ENCODE measurements around the gene SF3B2.
A peak's percentile ranks its signal among the peaks of the same experiment; 100 is the strongest.
"Not testable (repeated sequence)": the region's sequence is repeated elsewhere in the genome, so short reads cannot be mapped to it uniquely, and the experiment has no call there.

The SF3B2 gene, protein sequence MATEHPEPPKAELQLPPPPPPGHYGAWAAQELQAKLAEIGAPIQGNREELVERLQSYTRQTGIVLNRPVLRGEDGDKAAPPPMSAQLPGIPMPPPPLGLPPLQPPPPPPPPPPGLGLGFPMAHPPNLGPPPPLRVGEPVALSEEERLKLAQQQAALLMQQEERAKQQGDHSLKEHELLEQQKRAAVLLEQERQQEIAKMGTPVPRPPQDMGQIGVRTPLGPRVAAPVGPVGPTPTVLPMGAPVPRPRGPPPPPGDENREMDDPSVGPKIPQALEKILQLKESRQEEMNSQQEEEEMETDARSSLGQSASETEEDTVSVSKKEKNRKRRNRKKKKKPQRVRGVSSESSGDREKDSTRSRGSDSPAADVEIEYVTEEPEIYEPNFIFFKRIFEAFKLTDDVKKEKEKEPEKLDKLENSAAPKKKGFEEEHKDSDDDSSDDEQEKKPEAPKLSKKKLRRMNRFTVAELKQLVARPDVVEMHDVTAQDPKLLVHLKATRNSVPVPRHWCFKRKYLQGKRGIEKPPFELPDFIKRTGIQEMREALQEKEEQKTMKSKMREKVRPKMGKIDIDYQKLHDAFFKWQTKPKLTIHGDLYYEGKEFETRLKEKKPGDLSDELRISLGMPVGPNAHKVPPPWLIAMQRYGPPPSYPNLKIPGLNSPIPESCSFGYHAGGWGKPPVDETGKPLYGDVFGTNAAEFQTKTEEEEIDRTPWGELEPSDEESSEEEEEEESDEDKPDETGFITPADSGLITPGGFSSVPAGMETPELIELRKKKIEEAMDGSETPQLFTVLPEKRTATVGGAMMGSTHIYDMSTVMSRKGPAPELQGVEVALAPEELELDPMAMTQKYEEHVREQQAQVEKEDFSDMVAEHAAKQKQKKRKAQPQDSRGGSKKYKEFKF

DNA sequence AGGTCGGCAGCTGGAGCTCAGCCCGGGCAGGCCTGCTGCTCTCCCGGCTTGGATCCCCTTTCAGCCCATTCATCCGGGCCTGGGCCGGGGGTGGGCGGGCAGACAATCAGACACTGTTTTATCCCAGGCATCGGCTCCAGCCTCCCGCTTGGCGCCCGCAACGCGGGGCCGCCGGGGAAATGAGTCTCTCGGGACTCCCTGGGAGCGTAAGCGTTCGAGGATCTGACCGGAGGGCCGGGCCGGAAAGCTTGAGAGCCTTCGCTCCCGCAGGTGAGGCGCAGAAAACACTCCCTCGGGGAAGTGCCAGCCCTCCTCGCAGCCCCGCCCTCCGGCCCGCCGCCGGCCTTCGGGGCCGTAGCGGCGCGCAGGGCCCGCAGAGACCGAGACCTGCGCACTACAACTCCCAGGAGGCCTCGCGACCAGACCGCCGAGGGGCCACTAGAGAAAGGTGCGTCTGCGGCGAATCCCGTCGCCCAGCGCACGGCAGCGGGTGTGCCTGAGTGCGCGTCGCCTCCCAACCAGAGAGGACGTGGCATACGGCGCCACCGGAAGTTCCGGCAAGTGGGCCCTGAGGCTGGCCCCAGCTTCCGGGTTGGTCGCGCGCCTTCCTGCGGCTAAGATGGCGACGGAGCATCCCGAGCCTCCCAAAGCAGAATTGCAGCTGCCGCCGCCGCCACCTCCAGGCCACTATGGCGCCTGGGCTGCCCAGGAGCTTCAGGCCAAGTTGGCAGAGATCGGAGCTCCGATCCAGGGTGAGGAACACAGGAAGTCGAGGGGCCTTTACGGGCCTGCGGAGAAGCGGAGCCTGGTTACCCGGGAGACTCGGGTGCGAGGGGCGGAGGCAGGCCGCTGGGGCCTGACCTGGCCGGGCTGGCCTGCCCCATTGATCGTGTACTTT lies at the start of gene SF3B2:
Gene SF3B2 (plus strand): TSS at position 599 of the 898 bp plus-strand sequence. CDS start 21 bp downstream, at position 620.
- Mint-ChIP-seq H3K4me1 (ENCODE audit: low read depth) (peaks cover 36% of the 10 kb centered on the region), H3K9me3 (no peaks in the 10 kb centered on the region), H3K36me3 (ENCODE audit: low read depth) (peaks cover 38% of the 10 kb centered on the region), H3K27me3 (peaks cover 3% of the 10 kb centered on the region), H3K4me3 (peak within 1 kb of the TSS; percentile 99), H3K27ac (peak within 1 kb of the TSS; percentile 98)

DNA sequence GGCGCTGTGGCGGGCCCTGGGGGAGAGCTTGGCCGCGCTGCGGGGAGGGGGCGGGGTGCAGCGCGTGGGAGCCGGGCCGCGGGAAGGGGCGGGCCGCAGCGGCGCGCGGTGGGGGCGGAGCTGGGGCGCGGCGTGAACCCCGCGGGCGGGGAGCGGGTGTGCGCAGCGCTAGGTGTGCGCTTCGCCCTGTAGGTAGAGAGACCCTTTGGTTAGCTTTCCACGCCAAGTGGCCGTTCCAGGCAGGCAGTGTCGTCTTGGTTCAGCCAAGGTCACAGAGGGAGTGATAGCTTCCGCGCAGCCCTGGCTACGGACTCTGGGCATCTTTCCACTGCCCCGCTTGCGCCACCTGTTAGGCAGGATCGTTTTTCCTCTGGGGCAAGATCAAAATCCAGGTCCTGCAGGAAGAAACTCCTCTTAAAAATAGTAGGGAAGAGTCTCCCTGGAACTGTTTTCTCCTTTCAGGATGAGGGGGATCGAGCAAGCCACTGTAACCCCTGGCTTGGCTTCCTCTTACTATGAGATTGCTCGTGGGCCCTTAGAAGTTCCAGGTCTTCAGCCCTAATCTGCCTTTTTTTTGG lies 49.4 kb upstream of the SF3B2 start:
- Mint-ChIP-seq H3K27ac (peak overlapping the region; percentile 99), H3K9me3 (no peaks in the 10 kb centered on the region), H3K4me1 (ENCODE audit: low read depth) (peaks cover 46% of the 10 kb centered on the region), H3K36me3 (ENCODE audit: low read depth) (peaks cover 63% of the 10 kb centered on the region), H3K27me3 (no peaks in the 10 kb centered on the region), H3K4me3 (peak overlapping the region; percentile 100)

DNA sequence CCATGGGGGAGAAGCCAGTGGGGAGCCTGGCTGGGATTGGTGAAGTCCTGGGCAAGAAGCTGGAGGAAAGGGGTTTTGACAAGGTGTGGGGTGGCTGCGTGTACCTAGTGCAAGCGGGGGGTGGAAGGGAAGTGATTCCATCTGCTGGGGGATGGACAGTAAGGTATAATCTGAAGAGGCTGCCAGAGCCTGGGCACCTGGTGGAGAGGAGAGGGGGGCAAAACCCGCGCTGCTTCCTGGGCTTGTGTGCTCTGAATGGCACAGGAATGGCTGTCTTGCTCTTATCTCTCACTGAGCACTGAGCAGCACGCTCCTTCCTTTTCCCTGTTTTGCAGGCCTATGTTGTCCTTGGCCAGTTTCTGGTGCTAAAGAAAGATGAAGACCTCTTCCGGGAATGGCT lies 48.9 kb upstream of the SF3B2 start:
- peak overlapping the region; percentile 89 for H3K27ac Mint-ChIP-seq
- peaks cover 60% of the 10 kb centered on the region for H3K36me3 Mint-ChIP-seq (ENCODE audit: low read depth)
- H3K27me3 Mint-ChIP-seq, result no peaks in the 10 kb centered on the region
- peak overlapping the region; percentile 100 for H3K4me3 Mint-ChIP-seq
- H3K4me1 Mint-ChIP-seq (ENCODE audit: low read depth), result peaks cover 46% of the 10 kb centered on the region
- no peaks in the 10 kb centered on the region for H3K9me3 Mint-ChIP-seq

DNA sequence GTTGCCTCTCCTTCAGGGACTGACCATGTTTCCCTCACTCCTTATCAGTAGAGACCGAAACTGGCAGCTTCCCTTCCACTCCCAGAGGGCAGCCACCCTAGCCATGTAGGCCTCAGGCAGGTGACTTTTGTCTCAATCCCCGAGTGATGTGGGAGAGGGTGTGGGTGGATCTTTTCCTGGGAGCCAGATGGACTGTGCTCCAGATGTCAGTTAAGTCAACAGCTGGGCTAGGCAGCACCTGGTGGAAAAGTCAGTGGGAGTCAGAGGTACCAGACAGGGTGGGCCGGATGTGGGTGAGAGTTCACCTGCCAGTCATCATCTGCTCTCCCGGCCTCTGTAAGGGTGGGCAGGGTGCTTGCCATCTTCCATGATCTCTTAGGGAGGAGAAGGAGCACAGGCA lies 48.0 kb upstream of the SF3B2 start:
- peaks cover 44% of the 10 kb centered on the region for H3K4me1 Mint-ChIP-seq (ENCODE audit: low read depth)
- peaks cover 52% of the 10 kb centered on the region for H3K36me3 Mint-ChIP-seq (ENCODE audit: low read depth)
- H3K9me3 Mint-ChIP-seq, result no peaks in the 10 kb centered on the region
- H3K4me3 Mint-ChIP-seq, result peak overlapping the region; percentile 59
- H3K27ac Mint-ChIP-seq, result no peak overlapping the region
- no peaks in the 10 kb centered on the region for H3K27me3 Mint-ChIP-seq

DNA sequence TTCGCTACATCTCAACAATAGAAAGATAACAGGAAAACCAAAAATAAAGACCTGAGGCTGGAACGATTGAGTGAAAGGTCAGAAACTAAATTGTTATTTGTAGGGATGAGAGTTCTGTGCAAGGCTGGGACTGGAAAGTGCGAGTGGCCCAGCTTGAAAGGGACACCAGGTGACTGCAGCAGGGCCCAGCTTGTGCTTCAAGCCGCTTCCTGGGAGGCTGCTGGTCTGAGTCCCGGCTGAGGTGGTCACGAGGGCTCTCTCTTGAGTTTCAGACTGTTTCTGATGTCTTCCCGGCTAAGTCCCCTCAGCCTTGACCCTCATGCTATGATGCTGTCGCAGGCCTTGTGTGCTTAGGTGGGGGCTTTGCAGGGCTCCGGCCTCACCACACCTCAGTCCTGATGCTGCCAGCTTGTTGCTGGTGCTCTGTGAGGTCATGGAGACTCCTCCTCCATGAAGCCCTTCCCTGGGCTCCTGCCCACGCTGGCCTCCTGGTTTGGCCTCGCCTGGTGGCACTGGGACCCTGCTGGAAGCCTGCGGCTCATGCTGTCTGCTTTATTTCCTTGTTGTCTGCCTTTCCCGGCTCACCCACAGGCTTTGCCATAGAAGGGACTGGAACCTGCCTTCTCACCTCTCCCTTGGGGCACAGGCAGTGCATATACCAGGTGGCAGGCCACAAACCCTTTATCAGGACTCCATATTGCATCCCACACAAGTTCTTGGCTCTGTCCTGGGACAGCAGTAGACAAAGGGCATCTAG lies 45.9 kb upstream of the SF3B2 start:
- Mint-ChIP-seq H3K4me3 (no peak overlapping the region), H3K9me3 (no peaks in the 10 kb centered on the region), H3K36me3 (ENCODE audit: low read depth) (peaks cover 35% of the 10 kb centered on the region), H3K4me1 (ENCODE audit: low read depth) (peaks cover 29% of the 10 kb centered on the region), H3K27me3 (no peaks in the 10 kb centered on the region), H3K27ac (no peak overlapping the region)

DNA sequence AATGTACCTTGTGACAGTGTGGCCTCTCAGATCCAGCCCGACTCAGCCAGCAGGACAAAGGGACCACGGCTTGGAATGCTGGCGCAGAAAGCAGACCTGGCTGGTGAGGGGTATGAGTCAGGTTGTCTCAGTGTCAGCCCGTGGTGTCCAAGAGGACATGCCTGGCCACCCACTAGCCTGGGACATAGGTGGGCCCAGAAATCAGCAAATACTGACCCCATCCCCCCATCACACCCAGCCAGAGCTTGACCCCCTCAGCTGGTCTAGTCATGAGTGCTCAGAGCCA lies 45.3 kb upstream of the SF3B2 start:
- Mint-ChIP-seq H3K9me3 (no peaks in the 10 kb centered on the region), H3K36me3 (ENCODE audit: low read depth) (peaks cover 29% of the 10 kb centered on the region), H3K27me3 (no peaks in the 10 kb centered on the region), H3K27ac (no peak overlapping the region), H3K4me3 (no peak overlapping the region), H3K4me1 (ENCODE audit: low read depth) (peaks cover 27% of the 10 kb centered on the region)

DNA sequence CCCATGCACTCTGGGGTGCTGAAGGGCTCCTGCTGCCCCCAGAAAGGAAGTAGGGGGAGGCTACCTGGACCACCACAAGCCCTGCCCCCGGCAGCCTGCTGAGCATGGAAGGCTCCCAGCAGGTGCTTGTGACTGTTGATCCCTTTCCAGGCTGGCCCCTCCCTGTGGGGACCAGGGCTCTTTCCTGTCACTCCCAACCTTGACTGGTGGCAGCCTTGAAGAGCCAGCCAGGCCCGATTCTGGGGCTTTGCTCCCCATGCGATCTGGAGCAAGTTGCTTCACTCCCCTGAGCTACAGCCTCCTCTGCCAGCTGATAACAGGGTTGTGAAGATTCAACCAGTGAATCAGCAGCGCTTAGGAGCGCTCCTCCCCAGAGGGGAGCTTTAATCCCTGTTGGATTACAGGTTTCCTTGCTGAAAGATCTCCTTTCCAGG lies 44.9 kb upstream of the SF3B2 start:
- no peak overlapping the region for H3K4me3 Mint-ChIP-seq
- no peak overlapping the region for H3K27ac Mint-ChIP-seq
- peaks cover 25% of the 10 kb centered on the region for H3K4me1 Mint-ChIP-seq (ENCODE audit: low read depth)
- H3K9me3 Mint-ChIP-seq, result no peaks in the 10 kb centered on the region
- no peaks in the 10 kb centered on the region for H3K27me3 Mint-ChIP-seq
- peaks cover 28% of the 10 kb centered on the region for H3K36me3 Mint-ChIP-seq (ENCODE audit: low read depth)

DNA sequence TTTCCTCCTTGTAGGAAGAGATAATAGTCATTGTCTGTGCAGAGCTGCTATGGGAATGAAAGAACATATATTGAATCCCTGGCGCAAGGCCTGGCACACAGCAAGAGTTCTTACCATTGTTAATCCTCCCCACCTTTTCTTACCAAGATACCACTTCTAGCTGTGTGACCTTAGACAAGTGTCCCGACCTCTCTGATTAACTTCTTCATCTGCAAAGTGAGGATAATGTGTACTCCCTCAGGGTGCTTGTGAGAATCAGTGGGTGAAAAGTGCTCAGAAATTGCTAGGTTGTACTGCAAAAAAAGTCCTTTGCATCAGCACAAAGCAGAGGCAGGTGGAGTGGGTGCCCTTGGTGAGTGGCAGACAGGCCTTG lies 44.1 kb upstream of the SF3B2 start:
- H3K27me3 Mint-ChIP-seq, result no peaks in the 10 kb centered on the region
- H3K27ac Mint-ChIP-seq, result no peak overlapping the region
- H3K36me3 Mint-ChIP-seq (ENCODE audit: low read depth), result peaks cover 23% of the 10 kb centered on the region
- H3K9me3 Mint-ChIP-seq, result no peaks in the 10 kb centered on the region
- peaks cover 20% of the 10 kb centered on the region for H3K4me1 Mint-ChIP-seq (ENCODE audit: low read depth)
- no peak overlapping the region for H3K4me3 Mint-ChIP-seq

DNA sequence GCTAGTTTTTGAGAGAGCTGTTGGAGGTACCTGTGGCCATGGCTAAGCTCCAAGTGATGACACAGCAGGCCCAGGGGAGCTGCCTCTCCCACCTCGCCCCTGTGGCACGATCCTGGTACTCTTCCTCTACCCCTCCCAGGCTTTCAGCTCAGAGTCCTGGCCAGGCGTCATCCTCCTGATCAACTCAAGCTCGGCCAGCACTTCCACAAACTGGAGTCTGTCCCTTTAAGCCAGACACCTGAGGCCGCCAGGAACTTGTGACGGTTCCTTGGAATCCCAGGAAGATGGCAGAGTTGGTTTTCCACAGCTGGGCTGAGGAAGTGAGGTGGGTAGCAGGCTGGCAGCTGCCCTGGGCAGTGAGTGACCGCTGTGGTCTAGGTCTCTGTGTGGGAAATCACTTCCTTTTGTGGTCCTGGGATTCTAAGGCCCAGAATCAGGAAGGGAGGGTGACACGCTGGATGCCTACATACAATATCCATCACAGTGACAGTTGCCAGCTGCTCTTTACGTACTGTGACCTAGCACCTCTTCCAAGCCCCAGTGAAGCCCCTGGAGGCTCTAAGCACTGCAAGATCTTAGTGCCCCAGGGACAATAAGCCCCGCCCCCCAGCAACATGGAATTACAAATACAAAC lies 43.6 kb upstream of the SF3B2 start:
- H3K4me3 Mint-ChIP-seq, result no peak overlapping the region
- H3K9me3 Mint-ChIP-seq, result no peaks in the 10 kb centered on the region
- no peaks in the 10 kb centered on the region for H3K27me3 Mint-ChIP-seq
- no peak overlapping the region for H3K27ac Mint-ChIP-seq
- peaks cover 18% of the 10 kb centered on the region for H3K36me3 Mint-ChIP-seq (ENCODE audit: low read depth)
- H3K4me1 Mint-ChIP-seq (ENCODE audit: low read depth), result peaks cover 15% of the 10 kb centered on the region

DNA sequence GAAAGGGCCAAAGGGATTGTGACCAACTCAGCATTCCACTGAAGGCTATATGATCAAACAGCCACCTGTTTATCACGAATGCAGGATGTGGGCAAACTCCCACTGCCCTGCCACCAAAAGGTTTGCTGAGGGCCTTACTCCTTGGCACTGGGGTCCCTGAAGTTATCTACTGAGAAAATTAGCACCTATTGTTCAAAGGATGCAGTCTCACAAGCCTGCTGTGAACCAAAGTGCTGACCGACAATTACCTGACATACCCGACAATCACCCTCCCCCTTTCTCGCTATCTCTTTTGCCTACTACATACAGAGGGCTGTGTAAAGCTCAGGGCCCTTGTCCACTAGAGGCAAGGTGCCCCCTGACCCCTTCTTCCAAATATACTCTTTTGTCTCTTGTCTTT lies 42.1 kb upstream of the SF3B2 start:
- H3K4me1 Mint-ChIP-seq (ENCODE audit: low read depth); H3K36me3 Mint-ChIP-seq (ENCODE audit: low read depth); H3K4me3 Mint-ChIP-seq; H3K27ac Mint-ChIP-seq; H3K9me3 Mint-ChIP-seq; H3K27me3 Mint-ChIP-seq: not testable (repeated sequence)

DNA sequence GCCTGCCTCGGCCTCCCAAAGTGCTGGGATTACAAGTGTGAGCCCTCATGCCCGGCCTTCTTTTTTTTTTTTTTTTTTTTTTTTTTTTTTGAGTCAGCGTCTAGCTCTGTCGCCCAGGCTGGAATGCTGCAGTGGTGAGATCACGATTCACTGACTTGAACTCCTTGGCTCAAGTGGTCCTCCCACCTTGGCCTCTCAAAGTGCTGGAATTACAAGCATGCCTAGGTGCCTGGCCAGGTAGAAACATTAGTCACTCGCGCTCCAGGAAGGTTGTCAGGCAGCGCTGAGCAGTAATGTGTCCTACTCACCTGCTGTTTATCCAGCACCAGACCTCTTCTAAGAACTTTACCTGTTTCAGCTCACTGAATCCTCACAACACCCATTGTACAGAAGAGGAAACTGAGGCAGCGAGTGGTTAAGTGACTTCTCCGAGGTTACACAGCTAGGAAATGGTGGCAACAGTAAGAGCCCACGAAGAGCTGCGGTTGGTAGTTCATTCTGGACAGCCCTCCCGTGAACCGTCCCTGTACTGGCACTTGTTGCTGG lies 40.9 kb upstream of the SF3B2 start:
- Mint-ChIP-seq H3K4me3 (no peak overlapping the region), H3K36me3 (ENCODE audit: low read depth) (no peaks in the 10 kb centered on the region), H3K9me3 (no peaks in the 10 kb centered on the region), H3K27me3 (peaks cover 5% of the 10 kb centered on the region), H3K4me1 (ENCODE audit: low read depth) (no peaks in the 10 kb centered on the region), H3K27ac (no peak overlapping the region)

DNA sequence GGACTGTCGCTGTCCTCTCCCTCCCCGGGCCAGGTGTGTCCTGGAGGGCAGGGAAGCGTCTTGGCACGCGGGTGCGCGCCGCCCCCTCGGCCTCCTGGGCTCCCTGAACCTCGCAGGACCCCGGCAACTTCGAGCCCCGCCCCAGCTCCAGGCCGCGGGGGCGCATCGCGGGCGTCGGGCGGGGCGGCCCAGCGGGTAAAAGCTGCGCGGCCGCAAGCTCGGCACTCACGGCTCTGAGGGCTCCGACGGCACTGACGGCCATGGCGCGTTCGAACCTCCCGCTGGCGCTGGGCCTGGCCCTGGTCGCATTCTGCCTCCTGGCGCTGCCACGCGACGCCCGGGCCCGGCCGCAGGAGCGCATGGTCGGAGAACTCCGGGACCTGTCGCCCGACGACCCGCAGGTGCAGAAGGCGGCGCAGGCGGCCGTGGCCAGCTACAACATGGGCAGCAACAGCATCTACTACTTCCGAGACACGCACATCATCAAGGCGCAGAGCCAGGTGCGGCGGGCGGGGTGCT lies 40.3 kb upstream of the SF3B2 start, which contains the start of gene CST6:
Gene CST6 (plus strand): TSS at position 224 of the 519 bp plus-strand sequence. CDS start 37 bp downstream, at position 261.
- no peak within 1 kb of the TSS for H3K4me3 Mint-ChIP-seq
- no peak within 1 kb of the TSS for H3K27ac Mint-ChIP-seq
- no peaks in the 10 kb centered on the region for H3K36me3 Mint-ChIP-seq (ENCODE audit: low read depth)
- no peaks in the 10 kb centered on the region for H3K4me1 Mint-ChIP-seq (ENCODE audit: low read depth)
- H3K9me3 Mint-ChIP-seq, result no peaks in the 10 kb centered on the region
- peaks cover 5% of the 10 kb centered on the region for H3K27me3 Mint-ChIP-seq

DNA sequence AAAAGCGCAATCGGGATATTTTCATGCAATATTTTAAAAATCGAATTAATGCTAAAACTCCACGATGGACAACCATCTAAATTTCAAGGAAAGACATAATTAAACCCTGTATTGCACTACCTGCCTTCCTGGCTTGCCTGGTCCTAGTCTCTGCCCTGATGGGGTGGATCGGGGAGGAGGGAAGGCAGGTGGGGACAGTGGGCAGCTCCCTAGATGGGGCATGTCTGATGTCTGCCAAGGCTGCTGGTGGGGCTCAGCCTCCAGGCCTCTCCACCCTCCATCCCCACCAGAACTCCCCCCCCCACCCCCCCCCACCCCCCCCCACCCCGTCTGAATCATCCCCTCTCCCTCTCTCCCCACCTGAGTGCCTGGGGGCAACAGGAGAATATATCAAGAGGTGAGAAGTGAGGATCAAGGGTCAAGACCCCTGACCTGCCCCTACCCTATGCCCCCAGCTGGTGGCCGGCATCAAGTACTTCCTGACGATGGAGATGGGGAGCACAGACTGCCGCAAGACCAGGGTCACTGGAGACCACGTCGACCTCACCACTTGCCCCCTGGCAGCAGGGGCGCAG lies 39.7 kb upstream of the SF3B2 start:
- H3K9me3 Mint-ChIP-seq, result no peaks in the 10 kb centered on the region
- no peak overlapping the region for H3K27ac Mint-ChIP-seq
- no peak overlapping the region for H3K4me3 Mint-ChIP-seq
- H3K4me1 Mint-ChIP-seq (ENCODE audit: low read depth), result peaks cover 1% of the 10 kb centered on the region
- H3K27me3 Mint-ChIP-seq, result peaks cover 5% of the 10 kb centered on the region
- no peaks in the 10 kb centered on the region for H3K36me3 Mint-ChIP-seq (ENCODE audit: low read depth)

All from stimulated activated naive CD8-positive, alpha-beta T cell treated with anti-CD3 and anti-CD28 coated beads, Interleukin-15, Interleukin-2, amounts not matched to agents 100 ng/mL and 50 ng/mL, for 24 hours (primary cell).